ENCODE data around the gene BANF2. TPM values are rescaled to one million over a fixed set of nuclear protein-coding genes. Genes with fewer than 3 reads are reported as not detected.

The BANF2 gene
- total RNA-seq, 2 donors from 2014 or later: not detected

DNA sequence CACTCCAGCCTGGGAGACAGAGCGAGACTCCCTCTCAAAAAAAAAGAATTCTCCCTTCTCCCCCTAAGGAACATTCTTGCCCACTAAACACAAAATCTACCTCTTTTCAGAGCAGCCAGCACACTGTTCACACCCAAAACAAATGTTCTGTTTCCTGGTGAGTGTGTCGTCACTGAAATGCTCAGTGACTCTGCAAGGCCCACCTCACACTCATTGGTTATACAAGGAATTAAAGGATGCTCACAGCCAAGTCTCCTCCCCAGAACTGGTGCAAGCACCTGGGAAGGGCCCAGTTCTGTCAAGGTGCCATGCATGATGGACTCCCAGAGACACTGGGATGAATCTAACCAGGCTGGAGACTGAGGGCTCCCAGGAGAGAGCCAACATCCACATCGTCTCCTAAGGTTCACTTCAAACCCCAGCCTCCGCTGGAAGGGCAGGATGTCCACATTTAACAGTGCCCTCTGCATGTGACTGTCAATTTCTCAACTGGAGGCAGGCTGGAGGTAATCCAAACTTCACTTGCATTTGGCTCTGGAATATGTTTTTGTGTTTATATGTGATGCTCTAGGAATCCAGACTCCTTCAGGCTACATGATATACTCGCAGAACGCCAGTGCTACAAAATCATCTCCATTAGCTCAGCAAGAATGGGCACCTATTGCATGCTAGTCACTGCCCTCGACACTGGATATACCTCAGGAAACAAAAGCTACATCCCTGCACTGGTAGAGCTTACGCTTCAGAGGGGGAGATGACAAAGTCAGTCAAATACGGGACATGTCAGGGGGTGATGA is 24.8 kb upstream of the BANF2 start:
- no peaks in the 10 kb centered on the region for H3K9me3 Mint-ChIP-seq
- no peak overlapping the region for H3K27ac Mint-ChIP-seq
- H3K27me3 Mint-ChIP-seq: no peaks in the 10 kb centered on the region
- H3K36me3 Mint-ChIP-seq (ENCODE audit: low read depth): peaks cover 29% of the 10 kb centered on the region
- H3K4me1 Mint-ChIP-seq: peaks cover 23% of the 10 kb centered on the region
- no peak overlapping the region for H3K4me3 Mint-ChIP-seq
- ATAC-seq (replicated peaks): no peak

DNA sequence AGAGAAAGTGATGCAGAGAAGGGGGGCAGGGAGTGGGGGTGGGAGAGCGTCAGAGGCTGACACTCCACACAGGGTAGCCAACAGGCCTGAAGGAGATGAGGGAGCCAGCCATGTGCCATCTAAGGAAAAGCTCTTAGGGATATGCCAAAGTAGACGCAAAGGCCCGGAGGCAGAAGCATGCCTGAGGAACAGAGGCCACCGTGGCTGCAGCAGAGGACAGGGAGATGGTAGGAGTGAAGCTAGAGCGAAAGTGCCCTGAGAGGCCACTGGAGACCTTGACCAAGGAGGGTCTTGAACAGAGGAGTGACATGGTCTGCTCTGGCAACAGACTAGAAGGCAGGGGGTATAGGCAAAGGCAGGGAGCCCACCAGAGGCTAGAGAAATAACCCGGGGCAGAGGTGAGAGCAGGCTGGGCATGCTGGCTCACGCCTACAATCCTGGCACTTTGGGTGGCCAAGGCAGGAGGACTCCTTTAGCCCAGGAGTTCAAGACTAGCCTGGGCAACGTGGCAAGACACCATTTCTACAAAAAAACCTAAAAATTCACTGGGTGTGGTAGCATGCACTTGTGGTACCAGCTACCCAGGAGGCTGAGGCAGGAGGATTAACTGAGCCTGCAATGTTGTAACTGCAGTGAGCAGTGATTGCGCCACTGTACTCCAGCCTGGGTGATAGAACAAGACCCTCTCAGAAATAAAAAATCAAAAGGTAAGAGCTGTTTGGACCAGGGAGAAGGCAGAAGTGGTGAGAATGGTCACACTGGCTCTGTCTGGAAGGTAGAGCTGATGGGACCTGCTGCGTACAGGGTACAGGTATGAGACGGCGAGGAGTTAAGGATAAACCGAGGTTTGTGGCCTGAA is 24.0 kb upstream of the BANF2 start:
- peak overlapping the region; percentile 13 for H3K27ac Mint-ChIP-seq
- H3K4me3 Mint-ChIP-seq: no peak overlapping the region
- ATAC-seq (replicated peaks): no peak
- no peaks in the 10 kb centered on the region for H3K27me3 Mint-ChIP-seq
- no peaks in the 10 kb centered on the region for H3K9me3 Mint-ChIP-seq
- H3K4me1 Mint-ChIP-seq: peaks cover 25% of the 10 kb centered on the region
- H3K36me3 Mint-ChIP-seq (ENCODE audit: low read depth): peaks cover 29% of the 10 kb centered on the region

DNA sequence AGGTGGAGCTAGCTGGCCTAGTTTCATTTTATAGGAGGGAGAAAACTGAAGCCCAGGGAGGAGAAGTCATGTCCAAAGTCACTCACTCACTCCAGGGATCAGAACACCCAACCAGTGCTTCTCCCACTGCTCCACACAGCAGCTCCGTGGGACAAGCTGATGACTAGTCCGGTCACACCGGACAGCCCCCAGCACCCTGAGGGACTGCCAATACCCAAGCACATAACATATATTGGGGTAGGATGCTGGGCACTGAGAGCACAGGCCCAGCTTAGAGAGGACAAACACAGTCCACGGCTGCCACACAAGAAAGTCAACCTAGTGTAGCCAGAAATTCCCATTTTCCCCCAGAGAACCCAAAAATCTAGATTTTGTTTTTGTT is 23.4 kb upstream of the BANF2 start:
- no peak overlapping the region for H3K4me3 Mint-ChIP-seq
- H3K36me3 Mint-ChIP-seq (ENCODE audit: low read depth): peaks cover 29% of the 10 kb centered on the region
- H3K27me3 Mint-ChIP-seq: no peaks in the 10 kb centered on the region
- H3K27ac Mint-ChIP-seq: peak overlapping the region; percentile 13
- no peaks in the 10 kb centered on the region for H3K9me3 Mint-ChIP-seq
- peaks cover 21% of the 10 kb centered on the region for H3K4me1 Mint-ChIP-seq
- ATAC-seq (replicated peaks): no peak

DNA sequence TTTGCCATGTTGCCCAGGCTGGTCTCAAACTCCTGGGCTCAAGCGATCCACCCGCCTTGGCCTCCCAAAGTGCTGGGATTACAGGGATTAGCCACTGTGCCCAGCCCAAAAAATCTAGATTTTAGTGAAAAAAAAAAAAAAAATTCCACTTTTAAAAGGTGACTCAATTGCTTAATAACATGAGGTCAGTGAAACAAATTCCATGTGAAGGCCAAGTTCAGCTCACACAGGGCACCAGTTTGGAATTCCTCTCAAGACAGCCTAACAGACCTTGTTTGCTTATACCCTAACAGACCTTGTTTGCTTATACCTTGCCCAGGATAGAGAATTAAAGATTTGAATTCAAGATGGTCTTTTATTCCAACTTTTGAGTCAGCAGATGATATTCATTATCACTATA is 22.8 kb upstream of the BANF2 start:
- no peak for ATAC-seq (replicated peaks)
- no peak overlapping the region for H3K27ac Mint-ChIP-seq
- no peaks in the 10 kb centered on the region for H3K9me3 Mint-ChIP-seq
- peaks cover 29% of the 10 kb centered on the region for H3K36me3 Mint-ChIP-seq (ENCODE audit: low read depth)
- H3K27me3 Mint-ChIP-seq: no peaks in the 10 kb centered on the region
- H3K4me1 Mint-ChIP-seq: peaks cover 21% of the 10 kb centered on the region
- H3K4me3 Mint-ChIP-seq: no peak overlapping the region

DNA sequence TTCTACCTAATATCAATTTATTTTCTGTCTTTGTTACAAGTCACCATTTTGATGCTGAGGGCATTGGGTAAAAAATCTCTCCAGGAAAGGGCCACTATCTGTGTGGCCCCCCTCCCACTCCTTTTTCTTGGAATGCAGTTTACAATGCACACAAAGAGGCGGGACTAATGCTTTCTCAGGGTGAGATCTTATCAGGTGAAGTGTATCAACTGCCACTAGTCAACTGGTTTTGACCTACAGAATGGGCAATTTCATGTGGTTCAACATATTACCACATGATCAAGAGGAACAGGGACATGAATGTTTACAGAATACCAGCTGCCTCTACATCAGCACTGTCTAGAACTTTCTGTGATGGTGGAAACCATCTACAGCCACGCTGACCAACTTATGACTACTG is 21.5 kb upstream of the BANF2 start:
- peaks cover 29% of the 10 kb centered on the region for H3K36me3 Mint-ChIP-seq (ENCODE audit: low read depth)
- H3K4me1 Mint-ChIP-seq: peaks cover 23% of the 10 kb centered on the region
- H3K4me3 Mint-ChIP-seq: no peak overlapping the region
- ATAC-seq (replicated peaks): no peak
- H3K27ac Mint-ChIP-seq: no peak overlapping the region
- no peaks in the 10 kb centered on the region for H3K9me3 Mint-ChIP-seq
- no peaks in the 10 kb centered on the region for H3K27me3 Mint-ChIP-seq

DNA sequence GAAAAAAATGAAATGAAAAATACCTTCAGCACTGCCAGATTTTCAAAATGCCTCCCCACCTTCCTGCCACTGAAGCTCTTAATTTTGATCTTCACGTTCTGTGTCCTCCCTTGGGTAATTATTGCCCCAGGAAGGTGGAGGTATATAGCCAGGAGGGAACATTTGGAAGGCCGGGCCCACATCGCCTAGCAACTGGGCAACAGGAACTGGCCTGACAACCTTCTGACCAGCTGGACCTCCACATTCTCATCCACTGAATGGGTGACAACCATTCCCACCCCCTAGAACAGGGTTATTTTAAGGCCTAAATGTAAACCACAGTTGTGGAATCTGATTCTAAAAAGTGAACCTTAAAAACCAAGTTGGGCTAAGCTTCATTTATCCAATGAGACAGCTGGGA is 20.9 kb upstream of the BANF2 start:
- Mint-ChIP-seq H3K9me3 (no peaks in the 10 kb centered on the region), H3K4me3 (no peak overlapping the region), H3K4me1 (peaks cover 24% of the 10 kb centered on the region), H3K36me3 (ENCODE audit: low read depth) (peaks cover 29% of the 10 kb centered on the region), H3K27ac (no peak overlapping the region), H3K27me3 (no peaks in the 10 kb centered on the region)
- ATAC-seq (replicated peaks): no peak

DNA sequence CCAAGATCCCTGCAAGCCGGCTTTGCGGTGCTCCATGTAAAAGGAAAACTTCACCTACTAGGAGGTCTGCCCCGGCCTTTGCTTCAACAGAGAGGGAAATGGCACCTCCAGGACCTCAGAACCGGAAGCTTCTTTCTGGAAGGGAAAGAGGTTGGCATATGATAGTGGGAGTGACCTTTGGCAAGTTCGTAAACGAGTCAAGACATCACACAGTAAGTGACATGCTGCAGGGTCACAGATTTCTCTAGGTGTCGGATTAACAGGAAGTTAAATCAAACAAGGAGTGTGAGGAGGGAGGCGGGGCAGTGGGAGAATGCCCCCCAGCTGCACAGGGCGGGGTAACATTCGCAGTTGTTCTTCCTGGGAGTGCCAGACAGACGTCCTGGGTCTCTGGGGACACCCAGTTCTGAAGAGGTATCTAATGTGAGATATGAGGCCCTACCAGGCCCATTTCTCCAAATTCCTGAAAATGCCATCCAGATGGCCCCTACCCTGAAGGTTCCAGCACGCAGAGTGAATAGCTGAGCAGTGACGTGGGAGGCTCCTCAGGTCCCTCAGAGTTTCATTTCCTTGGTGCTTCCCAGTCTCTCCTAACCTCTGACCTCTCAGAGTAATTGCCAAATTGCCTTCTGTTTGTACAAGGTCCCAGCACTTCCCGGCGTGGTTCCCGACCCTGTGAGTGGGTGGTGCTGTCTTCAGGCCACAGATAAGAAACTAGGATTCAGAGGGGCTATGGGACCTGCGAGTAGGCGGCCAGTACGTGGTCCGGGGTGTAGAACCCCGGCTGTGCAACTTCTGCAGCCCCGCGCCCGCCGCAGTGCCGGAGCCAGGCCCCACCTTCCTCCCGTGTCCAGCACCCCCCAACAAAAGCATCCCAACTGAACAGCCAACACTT is 19.6 kb upstream of the BANF2 start:
- peaks cover 29% of the 10 kb centered on the region for H3K36me3 Mint-ChIP-seq (ENCODE audit: low read depth)
- peaks cover 23% of the 10 kb centered on the region for H3K4me1 Mint-ChIP-seq
- H3K27me3 Mint-ChIP-seq: peaks cover 8% of the 10 kb centered on the region
- peak overlapping the region; percentile 68 for H3K4me3 Mint-ChIP-seq
- no peaks in the 10 kb centered on the region for H3K9me3 Mint-ChIP-seq
- no peak for ATAC-seq (replicated peaks)
- H3K27ac Mint-ChIP-seq: peak overlapping the region; percentile 58

DNA sequence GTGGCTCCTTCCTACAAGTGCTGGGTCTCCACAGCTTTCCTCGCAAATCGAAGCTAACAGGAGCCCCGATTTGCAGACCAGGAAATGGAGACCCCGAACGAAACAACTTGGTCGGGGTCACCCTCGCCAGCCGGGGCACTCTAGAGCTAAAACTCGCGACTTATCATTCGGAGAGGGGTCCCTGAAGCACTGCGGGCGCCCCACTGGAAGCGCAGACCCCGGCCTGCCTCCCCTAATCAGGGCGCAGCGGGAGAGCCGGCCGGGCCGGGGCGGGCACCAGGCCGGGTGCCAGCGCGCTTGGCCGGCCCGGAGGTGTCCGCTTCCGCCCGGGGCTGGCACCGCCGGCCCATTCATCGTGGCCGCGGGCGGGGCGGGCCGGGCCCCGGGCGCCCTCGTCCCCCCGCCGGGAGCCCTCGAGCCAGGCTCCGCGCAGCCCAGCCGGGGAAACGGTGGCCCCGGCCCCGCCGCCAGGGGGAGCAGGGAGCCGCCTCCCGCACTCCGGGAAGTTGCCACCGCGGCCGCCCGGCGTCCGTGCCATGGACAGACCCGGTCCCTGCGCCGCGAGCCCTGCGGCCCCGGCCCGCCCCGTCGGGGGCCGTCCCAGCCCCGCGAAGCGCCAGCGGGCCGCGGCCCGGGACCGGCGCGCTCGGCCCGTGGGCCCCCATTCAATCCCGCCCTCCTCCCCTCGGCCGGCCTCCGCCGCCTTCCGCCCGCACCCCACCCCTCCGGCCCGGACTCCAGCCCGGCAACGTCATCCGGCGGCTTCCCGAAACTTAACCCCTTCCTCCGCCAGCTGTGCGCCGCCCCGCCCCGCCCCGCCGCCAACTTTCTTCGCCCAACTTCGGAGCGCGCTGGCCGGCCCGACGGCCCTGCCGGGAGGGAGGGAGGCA is 18.7 kb upstream of the BANF2 start:
- peaks cover 13% of the 10 kb centered on the region for H3K27me3 Mint-ChIP-seq
- H3K36me3 Mint-ChIP-seq (ENCODE audit: low read depth): peaks cover 26% of the 10 kb centered on the region
- H3K9me3 Mint-ChIP-seq: no peaks in the 10 kb centered on the region
- peak overlapping the region; percentile 58 for H3K27ac Mint-ChIP-seq
- ATAC-seq (replicated peaks): peak; percentile 49
- peak overlapping the region; percentile 68 for H3K4me3 Mint-ChIP-seq
- peaks cover 14% of the 10 kb centered on the region for H3K4me1 Mint-ChIP-seq

DNA sequence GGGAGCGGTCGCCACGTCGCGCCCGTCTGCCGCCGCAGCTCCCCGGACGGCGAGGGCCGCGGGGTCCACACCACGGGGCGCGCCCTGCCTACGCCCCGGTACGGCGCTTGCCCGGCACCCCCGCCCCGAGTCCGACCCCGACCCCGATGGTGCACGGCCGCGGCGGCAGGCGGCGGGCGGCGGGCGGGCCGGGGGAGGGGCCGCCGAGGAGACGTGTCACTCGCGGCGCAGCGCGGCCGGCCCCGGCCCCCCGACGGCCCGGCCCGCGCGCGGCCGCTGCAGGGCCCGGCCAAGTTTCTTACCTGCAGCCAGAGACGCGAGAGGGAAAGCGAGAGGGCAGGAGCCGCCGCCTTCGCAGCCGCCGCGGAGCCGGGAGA is 18.1 kb upstream of the BANF2 start:
- Mint-ChIP-seq H3K36me3 (ENCODE audit: low read depth) (peaks cover 19% of the 10 kb centered on the region), H3K4me1 (peaks cover 12% of the 10 kb centered on the region), H3K4me3 (peak overlapping the region; percentile 83), H3K27me3 (peaks cover 18% of the 10 kb centered on the region), H3K27ac (peak overlapping the region; percentile 59), H3K9me3 (no peaks in the 10 kb centered on the region)
- peak; percentile 13 for ATAC-seq (replicated peaks)

DNA sequence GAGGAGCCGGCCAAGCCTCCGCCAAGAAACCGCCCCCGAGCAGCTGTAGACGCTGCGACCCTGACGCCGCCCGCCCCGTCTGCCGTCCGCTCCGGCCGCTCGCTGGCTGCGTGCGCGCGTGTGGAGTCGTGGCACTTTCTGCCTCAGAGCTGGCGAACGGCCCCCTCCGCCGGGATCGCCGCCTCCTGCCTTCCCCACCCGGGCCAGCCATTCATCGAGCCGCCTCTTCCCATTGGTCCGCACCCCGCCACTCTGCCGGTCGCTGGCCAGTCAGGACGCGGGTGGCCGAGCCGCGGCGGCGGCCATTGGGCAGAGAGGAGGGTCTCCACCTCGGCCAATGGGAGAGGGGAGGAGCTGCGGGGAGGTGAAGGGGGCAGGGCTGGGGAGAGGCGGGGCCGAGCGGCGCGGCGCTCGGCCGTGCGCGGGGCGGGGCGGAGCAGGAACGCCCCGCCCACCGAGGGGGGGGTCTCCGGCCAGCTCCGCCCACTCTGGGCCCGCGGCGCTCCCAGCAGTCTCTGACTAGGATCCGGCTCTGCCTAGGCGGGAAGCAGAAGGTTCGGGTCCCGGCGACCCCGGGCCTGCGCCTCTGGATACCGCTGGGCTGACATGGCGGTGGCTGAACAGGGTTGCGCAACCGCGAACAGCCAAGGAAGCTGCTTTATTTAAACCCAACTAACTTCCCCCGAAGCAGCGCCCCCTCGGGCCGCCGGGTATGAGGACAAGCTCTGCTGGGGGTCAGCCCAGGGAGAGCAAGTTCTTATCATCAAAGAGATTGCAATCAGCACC is 17.5 kb upstream of the BANF2 start, which contains the start of gene RRBP1:
TSS of gene RRBP1 (minus strand) at position 140 of the 786 bp plus-strand sequence. CDS start 21,735 bp downstream, outside the sequence.
- Mint-ChIP-seq H3K27ac (peak within 1 kb of the TSS; percentile 59), H3K9me3 (no peaks in the 10 kb centered on the region), H3K27me3 (peaks cover 24% of the 10 kb centered on the region), H3K4me1 (peaks cover 12% of the 10 kb centered on the region), H3K4me3 (peak within 1 kb of the TSS; percentile 83), H3K36me3 (ENCODE audit: low read depth) (peaks cover 13% of the 10 kb centered on the region)
- peak; percentile 95 for ATAC-seq (replicated peaks)

DNA sequence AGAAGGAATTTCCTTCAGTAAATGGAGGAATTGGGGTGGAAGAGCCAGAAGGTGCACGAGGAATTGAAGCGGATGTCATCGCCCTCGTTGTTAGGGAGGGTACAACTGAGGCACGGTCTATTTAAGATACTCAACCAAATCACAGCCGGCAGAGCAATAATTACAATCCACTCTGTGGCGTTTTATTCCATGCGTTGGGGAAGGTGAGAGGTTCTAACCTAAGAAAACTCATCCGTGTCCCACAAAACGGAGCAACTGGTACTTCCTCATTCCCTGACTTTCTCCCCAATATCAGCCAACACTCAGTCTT is 16.9 kb upstream of the BANF2 start:
- peaks cover 10% of the 10 kb centered on the region for H3K36me3 Mint-ChIP-seq (ENCODE audit: low read depth)
- H3K27ac Mint-ChIP-seq: peak overlapping the region; percentile 59
- no peak for ATAC-seq (replicated peaks)
- H3K4me3 Mint-ChIP-seq: peak overlapping the region; percentile 83
- H3K27me3 Mint-ChIP-seq: peaks cover 29% of the 10 kb centered on the region
- no peaks in the 10 kb centered on the region for H3K9me3 Mint-ChIP-seq
- peaks cover 12% of the 10 kb centered on the region for H3K4me1 Mint-ChIP-seq

DNA sequence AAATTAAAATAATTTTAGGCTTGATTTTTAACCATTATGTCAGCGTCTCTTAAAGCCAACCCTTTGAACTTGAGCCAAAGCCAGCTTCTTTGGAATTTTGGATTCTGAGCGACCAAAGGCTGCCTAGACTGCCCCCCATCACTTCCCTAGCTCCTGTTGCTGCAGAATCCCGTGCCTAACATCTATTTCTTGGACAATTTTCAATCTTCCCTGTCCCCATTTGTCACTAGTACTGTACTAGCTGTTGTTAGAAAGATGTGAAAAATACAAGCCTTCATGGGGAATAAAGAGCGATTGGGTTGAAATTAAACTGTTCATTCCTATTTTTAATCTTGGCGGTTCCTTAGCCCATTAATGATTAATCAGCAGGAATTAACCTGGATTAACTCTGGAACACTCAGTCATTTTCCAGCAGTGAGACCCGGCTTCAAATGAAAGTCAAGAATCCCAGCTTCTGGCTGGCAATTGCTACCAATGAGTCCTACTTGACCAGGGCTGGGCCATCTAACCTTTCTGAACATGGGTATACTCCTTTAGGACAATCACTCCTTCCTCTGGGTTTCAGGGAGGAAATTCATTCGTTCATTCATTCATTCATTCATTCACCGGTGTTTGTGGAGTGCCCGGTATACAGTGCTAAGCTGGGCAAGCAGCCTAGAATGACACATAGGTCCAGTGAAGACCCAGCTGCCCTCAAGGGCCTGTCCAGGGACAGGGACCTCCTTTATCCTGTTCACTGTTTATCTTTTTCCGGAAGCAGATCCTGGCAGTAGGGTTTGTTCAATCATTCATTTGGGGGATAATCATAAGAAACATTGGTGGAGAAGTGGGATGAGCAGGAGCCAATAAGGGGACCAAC is 16.3 kb upstream of the BANF2 start:
- peaks cover 6% of the 10 kb centered on the region for H3K36me3 Mint-ChIP-seq (ENCODE audit: low read depth)
- H3K4me3 Mint-ChIP-seq: peak overlapping the region; percentile 83

More for the DNA sequence above, 16.3 kb upstream of the BANF2 start:
- H3K27ac Mint-ChIP-seq: no peak overlapping the region
- no peaks in the 10 kb centered on the region for H3K9me3 Mint-ChIP-seq
- H3K27me3 Mint-ChIP-seq: peaks cover 29% of the 10 kb centered on the region
- no peak for ATAC-seq (replicated peaks)
- H3K4me1 Mint-ChIP-seq: peaks cover 12% of the 10 kb centered on the region
